IPS-18c (cell line): ENCODE measurements around the gene CTRL.
"Not testable (repeated sequence)": the region's sequence is repeated elsewhere in the genome, so short reads cannot be mapped to it uniquely, and the experiment has no call there.

Source experiments
- H3K4me3 ChIP-seq: 2 replicates; pipeline ENCODE4 v1.7.0; 2013; ENCODE audit warnings: low read depth, mild to moderate bottlenecking, low read length, moderate library complexity; ENCODE audit not compliant: insufficient read depth
- H3K9me3 ChIP-seq: one replicate; pipeline ENCODE4 v1.6.1; 2013; ENCODE audit warnings: mild to moderate bottlenecking, low read length, moderate library complexity; ENCODE audit not compliant: control insufficient read depth, insufficient read depth

Gene CTRL

GRCh38 chr16:67931712-67932461, at the start of gene CTRL:
Gene CTRL, minus strand, starts transcription at chr16:67931862. Its CDS starts 10 bp downstream, at chr16:67931852.
- Histone ChIP-seq H3K4me3 (no peak within 1 kb of the TSS), H3K9me3 (no peaks in the 10 kb centered on the region)

GRCh38 chr16:67979955-67980678, 48.5 kb upstream of the CTRL start, which contains the start of gene DPEP3:
Gene DPEP3, minus strand, starts transcription at chr16:67980499. Its CDS starts 119 bp downstream, at chr16:67980380.
- Histone ChIP-seq H3K4me3 (no peak within 1 kb of the TSS), H3K9me3 (peaks cover 2% of the 10 kb centered on the region)

GRCh38 chr16:67977469-67978227, 46.0 kb upstream of the CTRL start:
- peaks cover 2% of the 10 kb centered on the region for H3K9me3 ChIP-seq
- H3K4me3 ChIP-seq: no peak overlapping the region

- H3K9me3 ChIP-seq: peaks cover 2% of the 10 kb centered on the region
- H3K4me3 ChIP-seq: no peak overlapping the region
These were observed 45.3 kb upstream of the CTRL start for GRCh38 chr16:67977005-67977404.

- no peak overlapping the region for H3K4me3 ChIP-seq
- H3K9me3 ChIP-seq: peaks cover 2% of the 10 kb centered on the region
These were observed 44.5 kb upstream of the CTRL start for GRCh38 chr16:67976205-67976604.

GRCh38 chr16:67975321-67976105, 43.9 kb upstream of the CTRL start:
- Histone ChIP-seq H3K4me3 (no peak overlapping the region), H3K9me3 (peaks cover 2% of the 10 kb centered on the region)

GRCh38 chr16:67972285-67972684, 40.6 kb upstream of the CTRL start:
- not testable (repeated sequence) for H3K9me3 ChIP-seq, H3K4me3 ChIP-seq

- Histone ChIP-seq H3K4me3 (no peak overlapping the region), H3K9me3 (no peaks in the 10 kb centered on the region)
These were observed 39.4 kb upstream of the CTRL start for GRCh38 chr16:67971111-67971510.

GRCh38 chr16:67969254-67970039, 37.8 kb upstream of the CTRL start:
- peak overlapping the region; percentile 54 for H3K4me3 ChIP-seq
- no peaks in the 10 kb centered on the region for H3K9me3 ChIP-seq

GRCh38 chr16:67968400-67969253, 37.0 kb upstream of the CTRL start, which contains the start of gene SLC12A4:
Gene SLC12A4, minus strand, starts transcription at chr16:67968637. Its CDS starts 84 bp downstream, at chr16:67968553.
- H3K9me3 ChIP-seq: no peaks in the 10 kb centered on the region
- H3K4me3 ChIP-seq: peak within 1 kb of the TSS; percentile 54

- H3K9me3 ChIP-seq: no peaks in the 10 kb centered on the region
- peak overlapping the region; percentile 54 for H3K4me3 ChIP-seq
These were observed 36.3 kb upstream of the CTRL start for GRCh38 chr16:67967958-67968399.

- Histone ChIP-seq H3K4me3 (peak overlapping the region; percentile 54), H3K9me3 (no peaks in the 10 kb centered on the region)
These were observed 35.7 kb upstream of the CTRL start for GRCh38 chr16:67967183-67967957.

GRCh38 chr16:67966549-67967182, 35.0 kb upstream of the CTRL start:
- Histone ChIP-seq H3K4me3 (0 out of 2 replicates have a peak overlapping the region, but pooled peaks have one; percentile 54), H3K9me3 (no peaks in the 10 kb centered on the region)
